ENCODE measurements around the gene MANF.
"Not testable (repeated sequence)": the region's sequence is repeated elsewhere in the genome, so short reads cannot be mapped to it uniquely, and the experiment has no call there.

MANF gene

GRCh38 chr3:51384726-51385473 is at the start of gene MANF:
TSS of gene MANF (plus strand) at chr3:51385291. CDS start at chr3:51385343, 52 bp downstream.
- peak; percentile 96 to 97 for DNase-seq (ENCODE audit: extremely low read depth in 1 of 2, low read depth in 1 of 2)

- no peak for DNase-seq (ENCODE audit: extremely low read depth in 1 of 2, low read depth in 1 of 2)
These were observed 48.8 kb upstream of the MANF start for GRCh38 chr3:51336261-51336660.

- DNase-seq (ENCODE audit: extremely low read depth in 1 of 2, low read depth in 1 of 2): no peak
These were observed 47.4 kb upstream of the MANF start for GRCh38 chr3:51337666-51338065.

GRCh38 chr3:51338632-51339031 is 46.5 kb upstream of the MANF start:
- no peak for DNase-seq (ENCODE audit: extremely low read depth in 1 of 2, low read depth in 1 of 2)

- no peak for DNase-seq (ENCODE audit: extremely low read depth in 1 of 2, low read depth in 1 of 2)
These were observed 44.9 kb upstream of the MANF start for GRCh38 chr3:51340013-51340829.

- no peak for DNase-seq (ENCODE audit: extremely low read depth in 1 of 2, low read depth in 1 of 2)
These were observed 44.0 kb upstream of the MANF start for GRCh38 chr3:51340989-51341636.

- no peak for DNase-seq (ENCODE audit: extremely low read depth in 1 of 2, low read depth in 1 of 2)
These were observed 41.0 kb upstream of the MANF start for GRCh38 chr3:51343918-51344687.

GRCh38 chr3:51350751-51351150 is 34.3 kb upstream of the MANF start:
- no peak for DNase-seq (ENCODE audit: extremely low read depth in 1 of 2, low read depth in 1 of 2)

- no peak for DNase-seq (ENCODE audit: extremely low read depth in 1 of 2, low read depth in 1 of 2)
These were observed 32.0 kb upstream of the MANF start for GRCh38 chr3:51353131-51353530.

GRCh38 chr3:51353691-51354090 is 31.4 kb upstream of the MANF start:
- peak in 1 of 2 donors; percentile 8 for DNase-seq (ENCODE audit: extremely low read depth in 1 of 2, low read depth in 1 of 2)

- DNase-seq (ENCODE audit: extremely low read depth in 1 of 2, low read depth in 1 of 2): no peak
These were observed 30.9 kb upstream of the MANF start for GRCh38 chr3:51354172-51354571.

GRCh38 chr3:51354731-51355615 is 30.1 kb upstream of the MANF start:
- no peak for DNase-seq (ENCODE audit: extremely low read depth in 1 of 2, low read depth in 1 of 2)

GRCh38 chr3:51355891-51356578 is 29.1 kb upstream of the MANF start:
- DNase-seq (ENCODE audit: extremely low read depth in 1 of 2, low read depth in 1 of 2): no peak

- DNase-seq (ENCODE audit: extremely low read depth in 1 of 2, low read depth in 1 of 2): no peak
These were observed 27.2 kb upstream of the MANF start for GRCh38 chr3:51357856-51358255.

GRCh38 chr3:51358981-51359380 is 26.1 kb upstream of the MANF start:
- no peak for DNase-seq (ENCODE audit: extremely low read depth in 1 of 2, low read depth in 1 of 2)

GRCh38 chr3:51360806-51361205 is 24.3 kb upstream of the MANF start:
- no peak for DNase-seq (ENCODE audit: extremely low read depth in 1 of 2, low read depth in 1 of 2)

GRCh38 chr3:51361746-51362145 is 23.3 kb upstream of the MANF start:
- DNase-seq (ENCODE audit: extremely low read depth in 1 of 2, low read depth in 1 of 2): no peak

GRCh38 chr3:51362476-51362875 is 22.6 kb upstream of the MANF start:
- DNase-seq (ENCODE audit: extremely low read depth in 1 of 2, low read depth in 1 of 2): no peak

- not testable (repeated sequence) for DNase-seq (ENCODE audit: extremely low read depth in 1 of 2, low read depth in 1 of 2)
These were observed 16.8 kb upstream of the MANF start for GRCh38 chr3:51368276-51368675.

All from stimulated activated CD8-positive, alpha-beta memory T cell treated with anti-CD3 and anti-CD28 coated beads, Interleukin-7, amount 100 ng/mL, for 48 hours (primary cell).